Panc1 (cell line): Measurements from ENCODE around the gene SH3RF2. TPM values are rescaled to one million over a fixed set of nuclear protein-coding genes. Genes with fewer than 3 reads are reported as not detected.

Experiments used
- ATAC-seq: fragments of 200-7000 bp; cut with Tn5 transposase; 2 replicates; pipeline ENCODE4 v1.9.1; 2020; ENCODE audit warnings: mild to moderate bottlenecking, moderate library complexity
- BruUV-seq: library from RNA; stranded (reverse); fragments of 400-500 nt; replicated peaks from 2 replicates; lab custom pipeline; 2021; lab: Mats Ljungman, UMichigan
- CTCF ChIA-PET: fragments of 300-600 bp; sonication (Branson Sonifier 250); formaldehyde crosslinking; loops from one replicate; lab custom pipeline; 2022; ENCODE audit warnings: antibody characterized with exemption; lab: Charles Lee
- POLR2A ChIA-PET: fragments of 300-600 bp; sonication (Branson Sonifier 250); formaldehyde crosslinking; loops from one replicate; lab custom pipeline; 2022; ENCODE audit warnings: antibody characterized with exemption; lab: Charles Lee
- DNase-seq: peaks from one replicate; pipeline ENCODE4 v3.0.0-alpha.2; 2010; ENCODE audit warnings: low read depth, low spot score
- H3K27ac ChIP-seq: 2 replicates; pipeline ENCODE4 v1.5.1; 2011; ENCODE audit warnings: mild to moderate bottlenecking, low read length, inconsistent platforms
- H3K27me3 ChIP-seq: fragments of 200-500 bp; sonication (Bioruptor generic); 2 replicates; pipeline ENCODE4 v1.6.0; 2014; ENCODE audit warnings: low read length, inconsistent platforms; ENCODE audit not compliant: control insufficient read depth, insufficient read depth
- H3K36me3 ChIP-seq: fragments of 200-500 bp; sonication (Bioruptor generic); 2 replicates; pipeline ENCODE4 v1.5.1; 2014; ENCODE audit warnings: inconsistent platforms, mild to moderate bottlenecking, low read length, moderate library complexity; ENCODE audit not compliant: control insufficient read depth, insufficient read depth
- H3K4me1 ChIP-seq: 2 replicates; pipeline ENCODE4 v1.5.1; 2011; ENCODE audit warnings: inconsistent platforms, mild to moderate bottlenecking, low read length, moderate library complexity; ENCODE audit not compliant: control insufficient read depth, insufficient read depth
- H3K4me3 ChIP-seq, 2 experiments: 2 replicates each; pipeline ENCODE4 v1.5.1; 2011 to 2012; ENCODE audit warnings: low read depth in 2 of 2, low read length in 2 of 2, mild to moderate bottlenecking in 2 of 2, inconsistent platforms in 1 of 2, moderate library complexity in 1 of 2
- H3K9me3 ChIP-seq: fragments of 200-500 bp; sonication (Bioruptor generic); 2 replicates; pipeline ENCODE4 v1.5.1; 2014; ENCODE audit warnings: low read depth, mild to moderate bottlenecking, inconsistent platforms, low read length, moderate library complexity; ENCODE audit not compliant: control insufficient read depth, insufficient read depth
- CTCF ChIP-seq: fragments of 450-650 bp; IDR thresholded peaks from 2 replicates; pipeline ENCODE4 v1.5.1; 2017; ENCODE audit warnings: mild to moderate bottlenecking
- POLR2AphosphoS5 ChIP-seq: IDR thresholded peaks from 2 replicates; pipeline ENCODE4 v1.6.1; 2012; ENCODE audit warnings: mild to moderate bottlenecking, low read depth, low read length, moderate library complexity
- SIN3A ChIP-seq: IDR thresholded peaks from 2 replicates; pipeline ENCODE4 v1.6.1; 2012; ENCODE audit warnings: low read depth, mild to moderate bottlenecking, low read length, moderate library complexity, borderline replicate concordance; ENCODE audit not compliant: insufficient read depth
- TCF7L2 ChIP-seq: IDR thresholded peaks from 2 replicates; pipeline ENCODE4 v1.6.1; 2011; ENCODE audit warnings: mild to moderate bottlenecking, low read depth, low read length, inconsistent platforms
- in situ Hi-C: cut with HindIII; loops from 2 replicates; pipeline ENCODE4 v1.10.0; 2016; ENCODE audit warnings: low sequenced_read_pairs, low pct_unique_long_range_greater_than_20kb
- intact Hi-C: fragments of 100-400 bp; cut with micrococcal nuclease; formaldehyde crosslinking; loops from one replicate; pipeline ENCODE4 v1.10.0; 2022; ENCODE audit not compliant: unreplicated experiment
- total RNA-seq: library from RNA; stranded (reverse); gene quantifications from one replicate; pipeline ENCODE4 v1.2.1, GENCODE V29; 2021; ENCODE audit not compliant: unreplicated experiment
- TF ChIP-seq, protein P1 (sequence below), 2 experiments: IDR thresholded peaks; 2 replicates each; pipeline ENCODE4 v1.6.1; 2011 to 2012; ENCODE audit warnings: low read depth in 2 of 2, control low read depth in 1 of 2, low read length in 1 of 2, mild to moderate bottlenecking in 1 of 2, moderate library complexity in 1 of 2; ENCODE audit not compliant: insufficient read depth in 1 of 2

The SH3RF2 gene
- total RNA-seq, 1 experiment from 2014 or later = 23.1 TPM

- intact Hi-C loops = no loop called here
- ATAC-seq = no peak
- POLR2A ChIA-PET = interaction anchor here (0.7 kb wide), 1 partner anchor 9 kb away, joined by 3 read pairs; no protein-coding TSS in a partner anchor
Observed at GRCh38 chr5:146034127-146034526, 97.7 kb downstream of the SH3RF2 start.

DNA sequence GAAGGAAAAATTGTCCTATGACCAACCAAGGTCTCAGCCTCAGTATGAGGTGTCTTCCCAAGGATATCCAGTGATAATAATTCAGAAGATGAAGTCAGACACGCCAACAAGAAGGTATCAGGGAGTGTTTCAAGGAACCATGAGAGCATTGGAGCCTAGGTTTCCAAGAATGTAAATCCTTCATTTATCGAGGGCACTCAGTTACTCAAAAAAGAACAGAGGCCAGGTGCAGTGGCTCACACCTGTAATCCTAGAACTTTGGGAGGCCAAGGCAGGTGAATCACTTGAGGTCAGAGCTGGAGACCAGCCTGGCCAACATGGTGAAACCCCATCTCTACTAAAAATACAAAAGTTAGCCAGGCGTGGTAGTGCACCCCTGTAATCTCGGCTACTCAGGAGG is 98.2 kb downstream of the SH3RF2 start:
- BruUV-seq = no TSS peak
- Histone ChIP-seq H3K4me3 (no peak overlapping the region), H3K27me3 (no peaks in the 10 kb centered on the region), H3K36me3 (no peaks in the 10 kb centered on the region), H3K4me1 (no peaks in the 10 kb centered on the region), H3K9me3 (no peaks in the 10 kb centered on the region), H3K27ac (no peak overlapping the region)
- TF ChIP-seq, protein P1, sequence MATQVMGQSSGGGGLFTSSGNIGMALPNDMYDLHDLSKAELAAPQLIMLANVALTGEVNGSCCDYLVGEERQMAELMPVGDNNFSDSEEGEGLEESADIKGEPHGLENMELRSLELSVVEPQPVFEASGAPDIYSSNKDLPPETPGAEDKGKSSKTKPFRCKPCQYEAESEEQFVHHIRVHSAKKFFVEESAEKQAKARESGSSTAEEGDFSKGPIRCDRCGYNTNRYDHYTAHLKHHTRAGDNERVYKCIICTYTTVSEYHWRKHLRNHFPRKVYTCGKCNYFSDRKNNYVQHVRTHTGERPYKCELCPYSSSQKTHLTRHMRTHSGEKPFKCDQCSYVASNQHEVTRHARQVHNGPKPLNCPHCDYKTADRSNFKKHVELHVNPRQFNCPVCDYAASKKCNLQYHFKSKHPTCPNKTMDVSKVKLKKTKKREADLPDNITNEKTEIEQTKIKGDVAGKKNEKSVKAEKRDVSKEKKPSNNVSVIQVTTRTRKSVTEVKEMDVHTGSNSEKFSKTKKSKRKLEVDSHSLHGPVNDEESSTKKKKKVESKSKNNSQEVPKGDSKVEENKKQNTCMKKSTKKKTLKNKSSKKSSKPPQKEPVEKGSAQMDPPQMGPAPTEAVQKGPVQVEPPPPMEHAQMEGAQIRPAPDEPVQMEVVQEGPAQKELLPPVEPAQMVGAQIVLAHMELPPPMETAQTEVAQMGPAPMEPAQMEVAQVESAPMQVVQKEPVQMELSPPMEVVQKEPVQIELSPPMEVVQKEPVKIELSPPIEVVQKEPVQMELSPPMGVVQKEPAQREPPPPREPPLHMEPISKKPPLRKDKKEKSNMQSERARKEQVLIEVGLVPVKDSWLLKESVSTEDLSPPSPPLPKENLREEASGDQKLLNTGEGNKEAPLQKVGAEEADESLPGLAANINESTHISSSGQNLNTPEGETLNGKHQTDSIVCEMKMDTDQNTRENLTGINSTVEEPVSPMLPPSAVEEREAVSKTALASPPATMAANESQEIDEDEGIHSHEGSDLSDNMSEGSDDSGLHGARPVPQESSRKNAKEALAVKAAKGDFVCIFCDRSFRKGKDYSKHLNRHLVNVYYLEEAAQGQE (IDR thresholded peaks at IDR 0.05; ENCODE audit: insufficient read depth in 1 of 2, low read depth in 2 of 2, low read length in 1 of 2) = no peak
- no peak for TF ChIP-seq CTCF
- no peak for TF ChIP-seq SIN3A
- TF ChIP-seq POLR2AphosphoS5 = no peak
- ChIA-PET CTCF (no interaction called here), POLR2A (interaction anchor here (0.7 kb wide), 1 partner anchor 9 kb away, joined by 3 read pairs; no protein-coding TSS in a partner anchor)
- ATAC-seq (no peak), DNase-seq (no peak)
- in situ Hi-C loops = no loop called here
- intact Hi-C loops = no loop called here

More at GRCh38 chr5:146034127-146034526, 97.7 kb downstream of the SH3RF2 start:
- Histone ChIP-seq H3K36me3 (no peaks in the 10 kb centered on the region), H3K4me3 (no peak overlapping the region), H3K9me3 (no peaks in the 10 kb centered on the region), H3K4me1 (no peaks in the 10 kb centered on the region), H3K27ac (no peak overlapping the region), H3K27me3 (no peaks in the 10 kb centered on the region)
- CTCF ChIA-PET = no interaction called here
- no peak for DNase-seq
- in situ Hi-C loops = no loop called here
- BruUV-seq = no TSS peak
- TF ChIP-seq CTCF = no peak
- no peak for TF ChIP-seq TCF7L2
- TF ChIP-seq SIN3A = no peak
- no peak for TF ChIP-seq POLR2AphosphoS5
- TF ChIP-seq, protein P1 (IDR thresholded peaks at IDR 0.05; ENCODE audit: insufficient read depth in 1 of 2, low read depth in 2 of 2, low read length in 1 of 2) = no peak
